Measurements from ENCODE around the gene PSEN1.

- TF ChIP-seq CTCF (IDR thresholded peaks at IDR 0.05; ENCODE audit: control extremely low read depth in 1 of 3, insufficient read depth in 1 of 3, low read depth in 1 of 3, low read length in 3 of 3), result no peak
- no peak for TF ChIP-seq TAF1 (IDR thresholded peaks at IDR 0.05; ENCODE audit: low read depth, low read length)
- no peak for TF ChIP-seq PHF8 (conservative IDR thresholded peaks at IDR 0.05; ENCODE audit: low read depth, low read length)
- TF ChIP-seq JUND (IDR thresholded peaks at IDR 0.05; ENCODE audit: low read length), result no peak
- TF ChIP-seq FOSL1 (IDR thresholded peaks at IDR 0.05; ENCODE audit: insufficient read depth, low read depth, low read length), result no peak
- no peak for TF ChIP-seq EGR1 (IDR thresholded peaks at IDR 0.05; ENCODE audit: borderline replicate concordance, low read depth, low read length)
- TF ChIP-seq POLR2AphosphoS5 (IDR thresholded peaks at IDR 0.05; ENCODE audit: low read depth, low read length), result no peak
- TF ChIP-seq SRF (IDR thresholded peaks at IDR 0.05; ENCODE audit: low read depth, low read length), result no peak
- TF ChIP-seq CHD2 (IDR thresholded peaks at IDR 0.05; ENCODE audit: low read length), result no peak
- TF ChIP-seq ASH2L (IDR thresholded peaks at IDR 0.05; ENCODE audit: low read length), result no peak
- TF ChIP-seq SIN3A (conservative IDR thresholded peaks at IDR 0.05 in 1 of 2, IDR thresholded peaks at IDR 0.05 in 1 of 2; ENCODE audit: low read depth in 1 of 2, low read length in 2 of 2), result no peak
- no peak for TF ChIP-seq SP4 (IDR thresholded peaks at IDR 0.05; ENCODE audit: low read length)
- no peak for TF ChIP-seq SP1 (IDR thresholded peaks at IDR 0.05; ENCODE audit: low read depth, low read length)
- TF ChIP-seq CREB1 (IDR thresholded peaks at IDR 0.05), result no peak
Measured at GRCh38 chr14:73142216-73142615, 5.9 kb downstream of the PSEN1 start.

Measured in H1 (cell line).